Subcutaneous abdominal adipose tissue (tissue), 5 donors: ENCODE data around the gene PGM2.

Experiments used
- H3K27ac ChIP-seq: one replicate; pipeline ENCODE4 v1.7.0; 2013; ENCODE audit warnings: low read depth, mild to moderate bottlenecking, inconsistent platforms, low read length, moderate library complexity
- H3K27me3 ChIP-seq, 5 donors: one replicate each; pipeline ENCODE4 v1.7.0; 2013; ENCODE audit warnings: low read length in 5 of 5, inconsistent platforms in 1 of 5; ENCODE audit not compliant: control insufficient read depth in 5 of 5, insufficient read depth in 4 of 5
- H3K36me3 ChIP-seq, 5 donors: one replicate each; pipeline ENCODE4 v1.7.0; 2013; ENCODE audit warnings: low read length in 5 of 5; ENCODE audit not compliant: control insufficient read depth in 5 of 5, insufficient read depth in 5 of 5
- H3K4me1 ChIP-seq, 5 donors: one replicate each; pipeline ENCODE4 v1.7.0; 2013; ENCODE audit warnings: low read length in 5 of 5, mild to moderate bottlenecking in 3 of 5, moderate library complexity in 1 of 5; ENCODE audit not compliant: control insufficient read depth in 5 of 5, insufficient read depth in 5 of 5
- H3K4me3 ChIP-seq, 5 donors: one replicate each; pipeline ENCODE4 v1.7.0; 2013; ENCODE audit warnings: low read length in 5 of 5, low read depth in 1 of 5
- H3K9ac ChIP-seq, 5 donors: one replicate each; pipeline ENCODE4 v1.7.0; 2013; ENCODE audit warnings: low read length in 5 of 5, mild to moderate bottlenecking in 4 of 5, moderate library complexity in 3 of 5
- H3K9me3 ChIP-seq, 5 donors: one replicate each; pipeline ENCODE4 v1.7.0; 2013; ENCODE audit warnings: low read length in 5 of 5; ENCODE audit not compliant: control insufficient read depth in 5 of 5
- donor health status: healthy.
- donor health status: healthy.
- donor health status: healthy.
- donor health status: healthy.
- donor health status: healthy.

PGM2 gene

DNA sequence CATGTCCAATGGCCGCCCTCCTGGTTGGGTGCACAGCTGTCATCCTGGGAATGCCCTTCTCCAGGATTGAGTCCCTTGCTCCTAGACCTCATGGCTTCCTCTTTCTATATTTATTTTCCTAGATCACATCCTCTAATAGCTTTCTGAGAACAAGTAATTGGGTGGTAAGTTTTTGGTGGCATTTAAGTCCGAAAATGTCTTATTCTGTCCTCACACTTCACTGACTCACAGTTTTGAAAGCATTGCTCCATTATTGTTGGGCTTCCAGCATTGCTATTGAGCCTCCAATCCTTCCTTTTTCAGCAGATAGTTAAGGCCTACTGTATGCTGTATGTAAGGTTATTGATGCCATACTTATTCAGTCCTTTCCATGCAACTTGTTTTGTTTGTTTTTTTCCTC is 25.9 kb downstream of the PGM2 start:
- Histone ChIP-seq H3K36me3 (peaks cover 9 to 42% (median 21%) of the 10 kb centered on the region in 5 donors), H3K27me3 (no peaks in the 10 kb centered on the region), H3K4me1 (peaks cover 0 to 5% (median 0%) of the 10 kb centered on the region in 5 donors), H3K9me3 (no peaks in the 10 kb centered on the region), H3K4me3 (no peak overlapping the region), H3K9ac (no peak overlapping the region), H3K27ac (no peak overlapping the region)

GRCh38 chr4:37858112-37858511 is 31.6 kb downstream of the PGM2 start:
- Histone ChIP-seq H3K27ac (no peak overlapping the region), H3K4me3 (no peak overlapping the region), H3K36me3 (peaks cover 10 to 30% (median 21%) of the 10 kb centered on the region in 5 donors)

GRCh38 chr4:37858872-37859271 is 32.4 kb downstream of the PGM2 start:
- Histone ChIP-seq H3K9ac (no peak overlapping the region), H3K36me3 (peaks cover 7 to 27% (median 18%) of the 10 kb centered on the region in 5 donors), H3K9me3 (no peaks in the 10 kb centered on the region), H3K4me3 (no peak overlapping the region), H3K4me1 (no peaks in the 10 kb centered on the region), H3K27ac (no peak overlapping the region), H3K27me3 (no peaks in the 10 kb centered on the region)

More at GRCh38 chr4:37858112-37858511, 31.6 kb downstream of the PGM2 start:
- no peak overlapping the region for H3K9ac ChIP-seq
- H3K4me1 ChIP-seq, result no peaks in the 10 kb centered on the region
- H3K27me3 ChIP-seq, result no peaks in the 10 kb centered on the region
- H3K9me3 ChIP-seq, result no peaks in the 10 kb centered on the region

DNA sequence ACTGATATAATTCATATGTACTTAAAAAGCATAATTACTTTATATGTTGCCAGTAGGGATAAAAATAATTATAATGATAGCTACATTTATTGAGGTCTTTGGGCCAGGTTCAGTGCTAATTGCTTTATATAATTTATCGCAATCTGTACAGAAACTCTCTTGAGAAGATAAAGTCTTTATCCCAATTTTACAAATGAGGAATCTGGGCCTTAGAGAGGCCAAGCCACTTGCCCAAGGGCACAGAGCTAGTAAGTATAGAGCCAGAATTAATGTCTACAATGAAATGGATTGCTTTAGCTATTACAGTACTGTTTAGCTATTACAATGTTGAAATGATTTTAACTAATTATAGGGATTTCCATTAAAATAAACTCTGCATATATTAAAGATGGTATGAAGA is 33.8 kb downstream of the PGM2 start:
- H3K4me1 ChIP-seq, result peaks cover 0 to 12% (median 4%) of the 10 kb centered on the region in 5 donors
- H3K4me3 ChIP-seq, result no peak overlapping the region
- H3K9me3 ChIP-seq, result no peaks in the 10 kb centered on the region
- peaks cover 6 to 25% (median 18%) of the 10 kb centered on the region in 5 donors for H3K36me3 ChIP-seq
- H3K9ac ChIP-seq, result no peak overlapping the region
- H3K27me3 ChIP-seq, result no peaks in the 10 kb centered on the region
- H3K27ac ChIP-seq, result no peak overlapping the region

- H3K4me3 ChIP-seq, result no peak overlapping the region
- H3K9ac ChIP-seq, result no peak overlapping the region
- H3K27me3 ChIP-seq, result no peaks in the 10 kb centered on the region
- peaks cover 0 to 20% (median 9%) of the 10 kb centered on the region in 5 donors for H3K4me1 ChIP-seq
- no peaks in the 10 kb centered on the region for H3K9me3 ChIP-seq
- H3K27ac ChIP-seq, result no peak overlapping the region
- H3K36me3 ChIP-seq, result peaks cover 3 to 18% (median 6%) of the 10 kb centered on the region in 5 donors
Observed at GRCh38 chr4:37862961-37863360, 36.5 kb downstream of the PGM2 start.

GRCh38 chr4:37864786-37865185 is 38.3 kb downstream of the PGM2 start:
- H3K9me3 ChIP-seq, result no peaks in the 10 kb centered on the region
- no peak overlapping the region for H3K27ac ChIP-seq
- H3K4me3 ChIP-seq, result no peak overlapping the region
- H3K9ac ChIP-seq, result no peak overlapping the region
- H3K27me3 ChIP-seq, result no peaks in the 10 kb centered on the region
- H3K36me3 ChIP-seq, result peaks cover 0 to 16% (median 6%) of the 10 kb centered on the region in 5 donors
- peaks cover 0 to 20% (median 9%) of the 10 kb centered on the region in 5 donors for H3K4me1 ChIP-seq

GRCh38 chr4:37865450-37865849 is 39.0 kb downstream of the PGM2 start:
- peaks cover 0 to 20% (median 9%) of the 10 kb centered on the region in 5 donors for H3K4me1 ChIP-seq
- H3K36me3 ChIP-seq, result peaks cover 0 to 13% (median 6%) of the 10 kb centered on the region in 5 donors
- no peak overlapping the region for H3K9ac ChIP-seq
- no peak overlapping the region for H3K27ac ChIP-seq
- no peaks in the 10 kb centered on the region for H3K9me3 ChIP-seq
- H3K27me3 ChIP-seq, result no peaks in the 10 kb centered on the region
- no peak overlapping the region for H3K4me3 ChIP-seq

DNA sequence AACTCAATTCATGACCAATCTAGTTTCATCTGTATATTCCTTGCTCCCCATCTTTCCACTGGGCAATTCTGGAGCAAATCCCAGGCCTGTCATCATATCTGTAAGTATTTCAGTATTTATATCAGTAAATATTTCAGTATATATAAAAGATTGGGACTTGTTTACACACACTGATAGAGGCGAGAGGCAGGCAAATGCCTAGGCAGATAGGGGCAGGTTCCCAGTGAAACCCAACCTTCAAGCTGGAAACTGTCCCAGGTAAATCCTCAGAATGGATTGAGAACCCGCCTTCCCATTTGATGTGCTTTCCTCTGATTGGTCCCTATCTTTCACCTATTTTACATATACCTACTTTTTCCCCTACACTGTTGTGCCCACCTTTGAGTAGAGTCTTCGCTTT is 40.6 kb downstream of the PGM2 start:
- H3K4me1 ChIP-seq, result peaks cover 0 to 20% (median 9%) of the 10 kb centered on the region in 5 donors
- no peaks in the 10 kb centered on the region for H3K9me3 ChIP-seq
- H3K36me3 ChIP-seq, result peaks cover 0 to 6% (median 2%) of the 10 kb centered on the region in 5 donors
- no peak overlapping the region for H3K9ac ChIP-seq
- H3K27ac ChIP-seq, result no peak overlapping the region
- no peak overlapping the region for H3K4me3 ChIP-seq
- no peaks in the 10 kb centered on the region for H3K27me3 ChIP-seq

DNA sequence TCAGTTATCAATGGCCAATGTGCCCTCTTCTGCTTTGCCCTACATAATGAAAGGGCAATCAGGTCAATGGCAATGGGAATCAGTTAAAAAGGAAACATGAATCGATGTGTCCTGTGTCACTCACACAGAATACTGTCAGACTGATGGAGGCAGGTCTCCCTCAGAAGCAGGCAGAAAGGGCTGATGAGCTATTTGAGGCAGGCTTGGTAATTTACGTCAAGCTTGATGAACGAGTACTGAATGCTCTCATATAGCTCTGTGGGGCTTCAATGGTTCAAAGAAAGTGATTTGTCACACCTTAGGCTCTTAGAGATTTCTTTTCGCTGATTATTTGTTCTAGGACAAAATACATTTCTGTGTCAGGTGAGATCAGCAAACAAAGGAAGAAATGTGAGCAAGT is 41.8 kb downstream of the PGM2 start:
- no peaks in the 10 kb centered on the region for H3K9me3 ChIP-seq
- H3K36me3 ChIP-seq, result peaks cover 0 to 2% (median 0%) of the 10 kb centered on the region in 5 donors

DNA sequence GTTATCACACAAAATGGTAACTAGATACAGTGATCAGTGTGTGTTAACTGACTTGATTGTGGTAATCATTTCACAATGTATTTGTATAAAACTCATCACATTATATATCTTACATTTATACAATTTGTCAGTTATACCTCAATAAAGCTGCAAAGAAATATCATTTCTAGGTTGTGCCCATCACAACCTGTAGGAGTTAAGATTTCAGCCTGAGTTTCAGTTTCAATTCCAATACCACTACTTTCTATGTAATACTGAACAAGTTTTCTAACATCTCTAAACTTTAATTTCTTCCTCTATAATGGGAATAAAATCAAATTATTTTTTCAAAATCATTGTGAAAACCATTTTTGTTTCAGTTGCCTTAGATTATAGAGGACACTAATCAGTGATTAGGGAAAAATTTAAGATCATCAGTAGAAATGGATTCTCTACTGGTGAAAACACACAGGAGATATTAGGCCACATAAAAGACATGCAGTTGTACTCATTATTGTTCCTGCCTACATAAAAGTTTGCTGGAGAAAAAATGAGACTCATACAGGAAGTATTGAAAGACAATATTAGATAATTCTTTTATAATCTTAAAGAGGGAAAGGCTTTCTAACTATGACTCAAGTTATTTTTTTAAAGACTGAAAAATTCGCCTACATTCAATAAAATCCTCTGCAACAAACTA is 46.0 kb downstream of the PGM2 start:
- Histone ChIP-seq H3K9ac (no peak overlapping the region), H3K27ac (no peak overlapping the region), H3K36me3 (peaks cover 0 to 2% (median 0%) of the 10 kb centered on the region in 5 donors), H3K4me3 (no peak overlapping the region), H3K9me3 (no peaks in the 10 kb centered on the region), H3K27me3 (no peaks in the 10 kb centered on the region), H3K4me1 (no peaks in the 10 kb centered on the region)

More for the DNA sequence above, 41.8 kb downstream of the PGM2 start:
- Histone ChIP-seq H3K4me3 (no peak overlapping the region), H3K27ac (no peak overlapping the region), H3K9ac (no peak overlapping the region), H3K4me1 (peaks cover 0 to 20% (median 9%) of the 10 kb centered on the region in 5 donors), H3K27me3 (no peaks in the 10 kb centered on the region)
